ENCODE measurements around the gene DPP10. TPM values are rescaled to one million over a fixed set of nuclear protein-coding genes. Genes with fewer than 3 reads are reported as not detected.

DPP10 gene
- total RNA-seq, 4 donors from 2014 or later, result 0.09 to 4.0 (median 0.38) TPM; not detected in 1

DNA sequence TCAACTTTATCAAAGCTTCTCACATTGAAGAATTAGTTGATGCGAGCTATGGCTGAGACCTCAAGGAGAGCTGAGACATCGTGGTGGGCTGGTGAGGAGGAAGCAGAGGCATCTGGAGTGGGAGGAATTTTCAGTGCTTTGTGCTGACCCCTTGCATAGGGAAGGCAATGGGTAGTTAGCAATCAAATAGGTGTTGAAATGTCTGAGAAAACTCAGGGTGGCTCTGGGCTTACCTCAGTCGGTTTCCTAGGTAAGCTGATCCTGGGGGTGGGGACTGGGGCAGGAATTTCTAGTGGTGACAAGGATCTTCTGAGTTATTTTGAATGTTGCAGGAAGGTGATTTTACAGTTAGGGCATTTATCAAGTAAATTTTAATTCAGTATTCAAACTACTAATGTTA, 20.7 kb upstream of the DPP10 start:
- no peaks in the 10 kb centered on the region for H3K9me3 ChIP-seq
- no peaks in the 10 kb centered on the region for H3K36me3 ChIP-seq
- H3K4me3 ChIP-seq, result no peak overlapping the region
- DNase-seq, result no peak
- intact Hi-C loops (cut with DNase I), result no loop called here
- H3K4me1 ChIP-seq, result peaks cover 0 to 12% (median 0%) of the 10 kb centered on the region in 3 donors
- no peak overlapping the region for H3K27ac ChIP-seq
- WGBS, 2 donors, result 62 to 64% methylated on average over 3 of the region's 3 CpGs
- no peak for TF ChIP-seq POLR2A (IDR thresholded peaks at IDR 0.05)
- TF ChIP-seq, protein P1, sequence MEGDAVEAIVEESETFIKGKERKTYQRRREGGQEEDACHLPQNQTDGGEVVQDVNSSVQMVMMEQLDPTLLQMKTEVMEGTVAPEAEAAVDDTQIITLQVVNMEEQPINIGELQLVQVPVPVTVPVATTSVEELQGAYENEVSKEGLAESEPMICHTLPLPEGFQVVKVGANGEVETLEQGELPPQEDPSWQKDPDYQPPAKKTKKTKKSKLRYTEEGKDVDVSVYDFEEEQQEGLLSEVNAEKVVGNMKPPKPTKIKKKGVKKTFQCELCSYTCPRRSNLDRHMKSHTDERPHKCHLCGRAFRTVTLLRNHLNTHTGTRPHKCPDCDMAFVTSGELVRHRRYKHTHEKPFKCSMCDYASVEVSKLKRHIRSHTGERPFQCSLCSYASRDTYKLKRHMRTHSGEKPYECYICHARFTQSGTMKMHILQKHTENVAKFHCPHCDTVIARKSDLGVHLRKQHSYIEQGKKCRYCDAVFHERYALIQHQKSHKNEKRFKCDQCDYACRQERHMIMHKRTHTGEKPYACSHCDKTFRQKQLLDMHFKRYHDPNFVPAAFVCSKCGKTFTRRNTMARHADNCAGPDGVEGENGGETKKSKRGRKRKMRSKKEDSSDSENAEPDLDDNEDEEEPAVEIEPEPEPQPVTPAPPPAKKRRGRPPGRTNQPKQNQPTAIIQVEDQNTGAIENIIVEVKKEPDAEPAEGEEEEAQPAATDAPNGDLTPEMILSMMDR (IDR thresholded peaks at IDR 0.05), result no peak
- no peaks in the 10 kb centered on the region for H3K27me3 ChIP-seq

- H3K36me3 ChIP-seq, result no peaks in the 10 kb centered on the region
- H3K4me1 ChIP-seq, result peaks cover 0 to 12% (median 0%) of the 10 kb centered on the region in 3 donors
- no peaks in the 10 kb centered on the region for H3K27me3 ChIP-seq
- no peak for DNase-seq
- TF ChIP-seq, protein P1 (IDR thresholded peaks at IDR 0.05), result no peak
- TF ChIP-seq POLR2A (IDR thresholded peaks at IDR 0.05), result no peak
- no peaks in the 10 kb centered on the region for H3K9me3 ChIP-seq
- WGBS, 2 donors, result 69 to 82% methylated on average over 2 of the region's 2 CpGs
- no peak overlapping the region for H3K4me3 ChIP-seq
- intact Hi-C loops (cut with DNase I), result no loop called here
- no peak overlapping the region for H3K27ac ChIP-seq
Measured at GRCh38 chr2:114424699-114425098, 17.7 kb upstream of the DPP10 start.

GRCh38 chr2:114426756-114427155, 15.7 kb upstream of the DPP10 start:
- no peak overlapping the region for H3K27ac ChIP-seq
- H3K4me3 ChIP-seq, result no peak overlapping the region
- intact Hi-C loops (cut with DNase I), result no loop called here
- TF ChIP-seq, protein P1 (IDR thresholded peaks at IDR 0.05), result no peak
- TF ChIP-seq POLR2A (IDR thresholded peaks at IDR 0.05), result no peak
- no peaks in the 10 kb centered on the region for H3K9me3 ChIP-seq
- 91 to 98% methylated on average over 3 of the region's 3 CpGs for WGBS, 2 donors
- no peaks in the 10 kb centered on the region for H3K27me3 ChIP-seq
- peaks cover 0 to 12% (median 0%) of the 10 kb centered on the region in 3 donors for H3K4me1 ChIP-seq
- no peaks in the 10 kb centered on the region for H3K36me3 ChIP-seq
- DNase-seq, result no peak

DNA sequence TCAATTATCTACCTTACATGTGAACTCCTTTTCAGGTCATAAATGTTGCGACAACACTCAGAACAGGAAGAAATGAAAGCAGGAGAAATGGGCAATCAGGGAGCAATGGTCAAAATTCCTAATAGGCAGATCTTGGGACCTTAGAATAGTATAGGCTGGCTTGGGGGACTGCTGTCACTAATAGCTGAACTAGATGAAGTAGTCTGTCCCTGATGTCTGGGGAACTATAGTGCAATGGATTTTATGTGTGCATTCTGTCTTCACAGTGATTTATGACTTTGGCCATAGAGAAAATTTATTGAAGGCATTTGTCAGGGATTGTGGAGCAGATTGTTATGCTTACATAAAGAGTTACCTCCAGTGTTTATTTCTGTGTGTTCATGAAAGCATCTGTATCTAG, 6.1 kb upstream of the DPP10 start:
- intact Hi-C loops (cut with DNase I), result no loop called here
- Histone ChIP-seq H3K4me3 (no peak overlapping the region), H3K36me3 (no peaks in the 10 kb centered on the region), H3K27me3 (peaks cover 0 to 7% (median 0%) of the 10 kb centered on the region in 4 donors), H3K4me1 (no peaks in the 10 kb centered on the region), H3K9me3 (no peaks in the 10 kb centered on the region), H3K27ac (no peak overlapping the region)
- TF ChIP-seq POLR2A (IDR thresholded peaks at IDR 0.05), result no peak
- TF ChIP-seq, protein P1 (IDR thresholded peaks at IDR 0.05), result no peak
- no peak for DNase-seq
- WGBS, 2 donors, result 75 to 89% methylated on average over 1 of the region's 1 CpG

DNA sequence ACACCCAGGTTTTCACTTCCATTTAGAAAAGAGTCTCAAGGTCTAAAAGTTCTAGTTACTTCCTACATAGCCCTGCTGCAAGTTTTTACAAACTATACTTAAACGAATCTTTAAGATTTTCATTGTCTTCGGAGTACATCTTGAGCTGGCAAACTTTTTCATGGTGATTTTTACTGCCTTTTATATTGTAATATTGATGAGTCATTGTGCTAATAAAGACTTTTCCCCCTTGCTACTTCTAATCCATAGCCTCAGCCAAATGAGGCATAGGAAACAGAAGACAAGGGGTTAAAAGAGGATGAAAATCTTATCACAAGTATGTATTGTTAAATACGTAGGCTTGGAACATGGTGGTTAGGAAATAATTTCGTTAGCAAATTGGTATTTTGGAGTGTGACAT, 4.1 kb downstream of the DPP10 start:
- Histone ChIP-seq H3K36me3 (no peaks in the 10 kb centered on the region), H3K27me3 (peaks cover 0 to 5% (median 0%) of the 10 kb centered on the region in 4 donors), H3K9me3 (no peaks in the 10 kb centered on the region), H3K4me1 (no peaks in the 10 kb centered on the region), H3K27ac (no peak overlapping the region), H3K4me3 (no peak overlapping the region)
- intact Hi-C loops (cut with DNase I), result no loop called here
- WGBS, 2 donors, result 41 to 48% methylated on average over 4 of the region's 4 CpGs
- no peak for DNase-seq
- TF ChIP-seq, protein P1 (IDR thresholded peaks at IDR 0.05), result no peak
- no peak for TF ChIP-seq POLR2A (IDR thresholded peaks at IDR 0.05)

All from esophagus squamous epithelium (tissue), 5 donors.